Bronchial epithelial cell (primary cell): ENCODE results near the gene CYS1. TPM values are rescaled to one million over a fixed set of nuclear protein-coding genes. Genes with fewer than 3 reads are reported as not detected.

ENCODE experiments used
- DNase-seq: peaks from one replicate; pipeline ENCODE4 v3.0.0-alpha.2; 2010; ENCODE audit warnings: low read depth
- FAIRE-seq: peaks from 2 replicates; lab custom pipeline; 2011; peaks lifted over from hg19 to GRCh38; lab: Jason Lieb, UNC
- H3K27me3 ChIP-seq: 2 replicates; pipeline ENCODE4 v1.5.1; 2011; ENCODE audit warnings: low read length; ENCODE audit not compliant: control insufficient read depth, insufficient read depth
- H3K36me3 ChIP-seq: 2 replicates; pipeline ENCODE4 v1.5.1; 2011; ENCODE audit warnings: low read length; ENCODE audit not compliant: control insufficient read depth, insufficient read depth
- H3K4me3 ChIP-seq: 2 replicates; pipeline ENCODE4 v1.5.1; 2011; ENCODE audit warnings: mild to moderate bottlenecking, low read depth, low read length, control low read depth
- total RNA-seq: library from RNA; depleted of rRNA; stranded (reverse); fragments of >200 nt; gene quantifications from 2 replicates; pipeline ENCODE4 v1.2.1, GENCODE V29; 2014
- TF ChIP-seq, protein P1 (sequence below): IDR thresholded peaks from 2 replicates; pipeline ENCODE4 v1.5.1; 2011; ENCODE audit warnings: mild to moderate bottlenecking, moderate library complexity, low read length, control low read depth, inconsistent platforms; ENCODE audit not compliant: insufficient read depth, severe bottlenecking

CYS1 gene
- total RNA-seq, 1 donor from 2014 or later: 0.26 TPM

GRCh38 chr2:10084223-10084865, 4.1 kb upstream of the CYS1 start:
- Histone ChIP-seq H3K27me3 (peaks cover 15% of the 10 kb centered on the region), H3K36me3 (no peaks in the 10 kb centered on the region), H3K4me3 (no peak overlapping the region)
- no peak for DNase-seq
- TF ChIP-seq, protein P1, sequence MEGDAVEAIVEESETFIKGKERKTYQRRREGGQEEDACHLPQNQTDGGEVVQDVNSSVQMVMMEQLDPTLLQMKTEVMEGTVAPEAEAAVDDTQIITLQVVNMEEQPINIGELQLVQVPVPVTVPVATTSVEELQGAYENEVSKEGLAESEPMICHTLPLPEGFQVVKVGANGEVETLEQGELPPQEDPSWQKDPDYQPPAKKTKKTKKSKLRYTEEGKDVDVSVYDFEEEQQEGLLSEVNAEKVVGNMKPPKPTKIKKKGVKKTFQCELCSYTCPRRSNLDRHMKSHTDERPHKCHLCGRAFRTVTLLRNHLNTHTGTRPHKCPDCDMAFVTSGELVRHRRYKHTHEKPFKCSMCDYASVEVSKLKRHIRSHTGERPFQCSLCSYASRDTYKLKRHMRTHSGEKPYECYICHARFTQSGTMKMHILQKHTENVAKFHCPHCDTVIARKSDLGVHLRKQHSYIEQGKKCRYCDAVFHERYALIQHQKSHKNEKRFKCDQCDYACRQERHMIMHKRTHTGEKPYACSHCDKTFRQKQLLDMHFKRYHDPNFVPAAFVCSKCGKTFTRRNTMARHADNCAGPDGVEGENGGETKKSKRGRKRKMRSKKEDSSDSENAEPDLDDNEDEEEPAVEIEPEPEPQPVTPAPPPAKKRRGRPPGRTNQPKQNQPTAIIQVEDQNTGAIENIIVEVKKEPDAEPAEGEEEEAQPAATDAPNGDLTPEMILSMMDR: no peak
- FAIRE-seq: no peak

- H3K27me3 ChIP-seq: peaks cover 17% of the 10 kb centered on the region
- DNase-seq (no peak), FAIRE-seq (no peak)
- H3K36me3 ChIP-seq: no peaks in the 10 kb centered on the region
- TF ChIP-seq, protein P1: no peak
- H3K4me3 ChIP-seq: no peak overlapping the region
Measured at GRCh38 chr2:10083692-10084211, 3.5 kb upstream of the CYS1 start.

DNA sequence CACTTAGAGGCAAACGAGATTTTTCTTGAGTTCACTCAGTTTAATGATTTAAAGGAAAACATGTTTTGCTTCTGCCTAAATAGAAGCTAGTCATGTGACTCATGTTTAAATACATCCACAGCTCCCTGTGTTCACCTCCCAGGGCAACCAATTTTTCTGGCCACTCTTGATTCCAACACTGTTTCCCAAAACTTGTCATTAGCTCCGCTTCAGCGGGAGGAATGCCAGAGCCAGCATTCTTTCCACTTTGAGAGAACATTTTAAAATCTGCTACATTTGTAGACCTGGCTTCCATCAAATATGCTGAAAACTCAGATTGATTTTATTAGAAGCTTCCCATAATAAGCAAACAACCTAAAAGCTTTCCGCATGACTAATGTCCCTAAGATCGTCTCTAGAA, 2.8 kb upstream of the CYS1 start:
- DNase-seq (no peak), FAIRE-seq (no peak)
- H3K36me3 ChIP-seq: no peaks in the 10 kb centered on the region
- H3K4me3 ChIP-seq: no peak overlapping the region
- TF ChIP-seq, protein P1: no peak
- peaks cover 24% of the 10 kb centered on the region for H3K27me3 ChIP-seq

DNA sequence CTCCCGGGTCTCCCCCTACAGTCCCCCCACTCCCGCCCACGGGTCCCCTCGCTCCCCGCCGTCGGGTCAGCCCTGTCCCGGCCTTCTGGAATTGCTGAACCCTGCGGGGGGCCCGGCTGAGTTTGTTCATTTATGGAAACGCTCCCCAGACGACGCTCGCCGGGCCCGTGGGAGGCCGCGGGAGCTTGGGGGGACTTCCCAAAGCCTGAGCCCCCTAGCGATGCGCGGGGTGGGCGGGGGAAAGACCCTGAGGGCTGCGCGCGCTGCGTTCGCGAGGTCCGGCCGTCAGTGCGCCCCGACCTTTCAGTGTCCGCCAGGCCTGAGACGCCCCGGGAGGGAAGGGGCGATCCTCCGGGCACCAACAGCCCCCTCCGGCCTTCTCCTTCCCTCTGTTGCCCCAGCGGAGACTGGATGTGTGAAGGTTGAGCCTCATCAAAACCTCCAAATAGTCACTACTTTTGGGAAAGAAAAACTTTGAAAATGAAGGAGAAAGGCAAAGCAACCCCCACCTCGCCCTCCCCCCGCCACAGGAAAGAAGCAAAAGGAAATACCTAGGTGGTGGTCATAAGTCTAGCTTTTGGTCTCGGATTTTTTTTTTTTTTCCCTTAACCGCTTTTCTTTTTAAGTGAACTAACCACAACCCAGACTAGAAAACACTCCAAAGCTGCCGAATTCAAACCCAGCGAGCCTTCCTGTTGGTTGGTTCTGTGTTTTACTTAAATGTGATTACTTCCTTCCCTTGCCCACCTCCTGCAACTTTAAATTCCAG, 509 bp upstream of the CYS1 start:
- no peak for FAIRE-seq
- peaks cover 23% of the 10 kb centered on the region for H3K27me3 ChIP-seq
- TF ChIP-seq, protein P1: no peak
- no peak for DNase-seq
- H3K4me3 ChIP-seq: peak overlapping the region; percentile 4
- no peaks in the 10 kb centered on the region for H3K36me3 ChIP-seq

DNA sequence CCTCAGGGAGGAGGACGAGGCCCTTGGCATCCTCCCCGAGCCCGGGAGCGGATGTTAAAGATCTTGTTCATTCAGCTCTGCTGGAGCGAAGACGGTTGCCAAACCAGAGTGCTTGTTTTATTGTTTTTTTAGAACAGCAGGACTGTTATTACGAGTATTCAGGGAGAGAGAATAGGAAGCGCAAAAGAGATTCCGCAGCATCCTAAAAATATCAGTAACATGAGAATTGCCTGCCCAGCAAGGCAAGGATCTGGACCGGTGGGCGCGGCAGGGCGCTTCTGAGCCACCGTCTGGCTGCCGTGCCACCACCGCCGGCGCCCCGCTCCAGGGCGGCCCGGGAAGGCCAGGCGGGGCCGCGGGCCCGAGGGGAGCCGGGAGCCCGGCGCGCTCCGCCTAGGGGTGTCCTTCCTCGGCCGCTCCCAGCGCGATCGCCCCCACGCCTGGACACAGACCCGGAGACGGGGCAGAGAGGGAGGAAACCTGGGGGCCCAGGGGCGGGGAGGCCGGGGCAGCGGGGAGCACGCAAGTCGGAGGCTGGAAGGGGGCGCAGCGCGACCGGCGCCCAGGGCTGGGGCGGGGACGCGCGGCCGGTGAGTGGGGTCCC, 843 bp downstream of the CYS1 start:
- Histone ChIP-seq H3K36me3 (no peaks in the 10 kb centered on the region), H3K4me3 (peak overlapping the region; percentile 31), H3K27me3 (peaks cover 22% of the 10 kb centered on the region)
- TF ChIP-seq, protein P1: no peak
- DNase-seq: peak; percentile 13
- FAIRE-seq: no peak
